Type B pancreatic cell (in vitro differentiated cells): Measurements from ENCODE around the gene DLX2. TPM values are rescaled to one million over a fixed set of nuclear protein-coding genes. Genes with fewer than 3 reads are reported as not detected.

Experiments used
- DNase-seq: peaks from one replicate; pipeline ENCODE4 v3.0.0; 2021; ENCODE audit warnings: mixed read lengths; ENCODE audit not compliant: unreplicated experiment; ENCODE audit errors: extremely low spot score
- H3K27ac Mint-ChIP-seq: 2 replicates; pipeline ENCODE4 v1.8.0; 2021; ENCODE audit warnings: mild to moderate bottlenecking, mixed read lengths
- H3K27me3 Mint-ChIP-seq: 2 replicates; pipeline ENCODE4 v1.8.0; 2021; ENCODE audit warnings: mixed read lengths
- H3K36me3 Mint-ChIP-seq: 2 replicates; pipeline ENCODE4 v1.8.0; 2021; ENCODE audit warnings: mixed read lengths
- H3K4me1 Mint-ChIP-seq: one replicate; pipeline ENCODE4 v1.8.0; 2021; ENCODE audit warnings: mixed read lengths; ENCODE audit not compliant: unreplicated experiment
- H3K4me3 Mint-ChIP-seq: 2 replicates; pipeline ENCODE4 v1.8.0; 2021; ENCODE audit warnings: mild to moderate bottlenecking, mixed read lengths
- H3K9me3 Mint-ChIP-seq: 2 replicates; pipeline ENCODE4 v1.8.0; 2021; ENCODE audit warnings: mixed read lengths
- CTCF ChIP-seq: fragments of 200-600 bp; sonication (generic); conservative IDR thresholded peaks from 2 replicates; pipeline ENCODE4 v1.5.0; 2021; ENCODE audit warnings: antibody characterized with exemption, mild to moderate bottlenecking
- total RNA-seq: library from RNA; stranded (reverse); gene quantifications from 2 replicates; pipeline ENCODE4 v1.2.1, GENCODE V29; 2021; ENCODE audit warnings: low replicate concordance

DLX2 gene
- total RNA-seq, 1 donor from 2014 or later, result 6.9 TPM

- Mint-ChIP-seq H3K36me3 (peaks cover 7% of the 10 kb centered on the region), H3K4me3 (peak overlapping the region; percentile 49), H3K27me3 (peaks cover 99% of the 10 kb centered on the region)
These were observed 22.0 kb downstream of the DLX2 start for GRCh38 chr2:172080641-172081220.

GRCh38 chr2:172079838-172080640 lies 22.7 kb downstream of the DLX2 start:
- H3K36me3 Mint-ChIP-seq, result peaks cover 7% of the 10 kb centered on the region
- H3K27ac Mint-ChIP-seq, result no peak overlapping the region
- no peaks in the 10 kb centered on the region for H3K9me3 Mint-ChIP-seq
- H3K4me1 Mint-ChIP-seq, result peaks cover 15% of the 10 kb centered on the region
- DNase-seq, result no peak
- peaks cover 99% of the 10 kb centered on the region for H3K27me3 Mint-ChIP-seq
- no peak for TF ChIP-seq CTCF
- H3K4me3 Mint-ChIP-seq, result peak overlapping the region; percentile 3

More at GRCh38 chr2:172080641-172081220, 22.0 kb downstream of the DLX2 start:
- peaks cover 20% of the 10 kb centered on the region for H3K4me1 Mint-ChIP-seq
- no peaks in the 10 kb centered on the region for H3K9me3 Mint-ChIP-seq
- H3K27ac Mint-ChIP-seq, result no peak overlapping the region
- no peak for DNase-seq
- no peak for TF ChIP-seq CTCF

- Mint-ChIP-seq H3K4me1 (peaks cover 15% of the 10 kb centered on the region), H3K27me3 (peaks cover 96% of the 10 kb centered on the region), H3K36me3 (peaks cover 7% of the 10 kb centered on the region), H3K4me3 (no peak overlapping the region), H3K27ac (no peak overlapping the region), H3K9me3 (no peaks in the 10 kb centered on the region)
- no peak for DNase-seq
- TF ChIP-seq CTCF, result no peak
These were observed 23.3 kb downstream of the DLX2 start for GRCh38 chr2:172079416-172079815.

- H3K27me3 Mint-ChIP-seq, result peaks cover 88% of the 10 kb centered on the region
- H3K4me1 Mint-ChIP-seq, result peaks cover 27% of the 10 kb centered on the region
- DNase-seq, result no peak
- H3K4me3 Mint-ChIP-seq, result no peak overlapping the region
- H3K9me3 Mint-ChIP-seq, result no peaks in the 10 kb centered on the region
- H3K36me3 Mint-ChIP-seq, result no peaks in the 10 kb centered on the region
- no peak overlapping the region for H3K27ac Mint-ChIP-seq
- TF ChIP-seq CTCF, result no peak
These were observed 28.4 kb downstream of the DLX2 start for GRCh38 chr2:172074254-172074653.

GRCh38 chr2:172073518-172073917 lies 29.2 kb downstream of the DLX2 start:
- H3K27ac Mint-ChIP-seq, result no peak overlapping the region
- H3K36me3 Mint-ChIP-seq, result no peaks in the 10 kb centered on the region
- no peak for DNase-seq
- H3K9me3 Mint-ChIP-seq, result no peaks in the 10 kb centered on the region
- no peak overlapping the region for H3K4me3 Mint-ChIP-seq
- H3K4me1 Mint-ChIP-seq, result peaks cover 27% of the 10 kb centered on the region
- no peak for TF ChIP-seq CTCF
- peaks cover 84% of the 10 kb centered on the region for H3K27me3 Mint-ChIP-seq
